Measurements from ENCODE around the gene CAMTA1. TPM values are rescaled to one million over a fixed set of nuclear protein-coding genes. Genes with fewer than 3 reads are reported as not detected.

The CAMTA1 gene
- total and polyA plus RNA-seq, 8 donors, result 42.8 to 213 (median 118) TPM

GRCh38 chr1:6882414-6882813 is 97.2 kb downstream of the CAMTA1 start:
- peaks cover 0 to 10% (median 6%) of the 10 kb centered on the region in 4 donors for H3K36me3 ChIP-seq
- no peaks in the 10 kb centered on the region for H3K9me3 ChIP-seq
- intact Hi-C loops (cut with DNase I; ENCODE audit: low total_unique reads), result no loop called here
- H3K4me3 ChIP-seq, result no peak overlapping the region
- H3K27ac ChIP-seq, result no peak overlapping the region
- H3K4me1 ChIP-seq, result peaks cover 0 to 5% (median 2%) of the 10 kb centered on the region in 4 donors
- TF ChIP-seq POLR2A (IDR thresholded peaks at IDR 0.05), result no peak
- no peak for TF ChIP-seq POLR2AphosphoS5 (IDR thresholded peaks at IDR 0.05)
- no peak for TF ChIP-seq CTCF (IDR thresholded peaks at IDR 0.05)
- TF ChIP-seq EP300 (IDR thresholded peaks at IDR 0.05), result no peak
- WGBS, 5 donors, result 89 to 100% (median 96%) methylated on average over 2 of the region's 2 CpGs
- no peak for DNase-seq
- H3K27me3 ChIP-seq, result no peaks in the 10 kb centered on the region

- Histone ChIP-seq H3K36me3 (peaks cover 0 to 10% (median 3%) of the 10 kb centered on the region in 4 donors), H3K4me1 (peaks cover 0 to 8% (median 4%) of the 10 kb centered on the region in 4 donors), H3K27ac (no peak overlapping the region), H3K4me3 (no peak overlapping the region), H3K27me3 (no peaks in the 10 kb centered on the region), H3K9me3 (no peaks in the 10 kb centered on the region)
- WGBS, 5 donors, result 68 to 84% (median 74%) methylated on average over 3 of the region's 3 CpGs
- DNase-seq, result peak in 1 of 2 donors; percentile 15
- intact Hi-C loops (cut with DNase I; ENCODE audit: low total_unique reads), result no loop called here
- TF ChIP-seq EP300 (IDR thresholded peaks at IDR 0.05) (no peak), POLR2A (IDR thresholded peaks at IDR 0.05) (no peak)
These were observed 99.4 kb downstream of the CAMTA1 start for GRCh38 chr1:6884652-6885153.

GRCh38 chr1:6885426-6885825 is 100.2 kb downstream of the CAMTA1 start:
- intact Hi-C loops (cut with DNase I; ENCODE audit: low total_unique reads), result no loop called here
- no peaks in the 10 kb centered on the region for H3K27me3 ChIP-seq
- DNase-seq, result no peak
- H3K4me1 ChIP-seq, result peaks cover 0 to 14% (median 7%) of the 10 kb centered on the region in 4 donors
- WGBS, 5 donors, result 90 to 98% (median 95%) methylated on average over 2 of the region's 2 CpGs
- H3K9me3 ChIP-seq, result no peaks in the 10 kb centered on the region
- no peak overlapping the region for H3K4me3 ChIP-seq
- peaks cover 0 to 10% (median 3%) of the 10 kb centered on the region in 4 donors for H3K36me3 ChIP-seq
- TF ChIP-seq POLR2A (IDR thresholded peaks at IDR 0.05) (no peak), EP300 (IDR thresholded peaks at IDR 0.05) (no peak), POLR2AphosphoS5 (IDR thresholded peaks at IDR 0.05) (no peak), CTCF (IDR thresholded peaks at IDR 0.05) (no peak)
- H3K27ac ChIP-seq, result no peak overlapping the region

GRCh38 chr1:6886523-6886922 is 101.3 kb downstream of the CAMTA1 start:
- Histone ChIP-seq H3K4me3 (no peak overlapping the region), H3K4me1 (peaks cover 0 to 14% (median 7%) of the 10 kb centered on the region in 4 donors), H3K36me3 (peaks cover 0 to 10% (median 3%) of the 10 kb centered on the region in 4 donors), H3K27ac (no peak overlapping the region), H3K27me3 (no peaks in the 10 kb centered on the region), H3K9me3 (no peaks in the 10 kb centered on the region)
- intact Hi-C loops (cut with DNase I; ENCODE audit: low total_unique reads), result no loop called here
- TF ChIP-seq POLR2AphosphoS5 (IDR thresholded peaks at IDR 0.05), result no peak
- TF ChIP-seq CTCF (IDR thresholded peaks at IDR 0.05), result no peak
- TF ChIP-seq POLR2A (IDR thresholded peaks at IDR 0.05), result no peak
- TF ChIP-seq EP300 (IDR thresholded peaks at IDR 0.05), result no peak
- 94 to 96% (median 94%) methylated on average over 2 of the region's 2 CpGs for WGBS, 5 donors
- no peak for DNase-seq

- 66 to 90% (median 73%) methylated on average over 3 of the region's 3 CpGs for WGBS, 5 donors
- no peak overlapping the region for H3K27ac ChIP-seq
- H3K4me3 ChIP-seq, result no peak overlapping the region
- peaks cover 0 to 10% (median 3%) of the 10 kb centered on the region in 4 donors for H3K36me3 ChIP-seq
- DNase-seq, result no peak
- no peak for TF ChIP-seq EP300 (IDR thresholded peaks at IDR 0.05)
- intact Hi-C loops (cut with DNase I; ENCODE audit: low total_unique reads), result no loop called here
- H3K27me3 ChIP-seq, result no peaks in the 10 kb centered on the region
- peaks cover 0 to 14% (median 7%) of the 10 kb centered on the region in 4 donors for H3K4me1 ChIP-seq
- H3K9me3 ChIP-seq, result no peaks in the 10 kb centered on the region
These were observed 103.0 kb downstream of the CAMTA1 start for GRCh38 chr1:6888268-6888667.

Measured in stomach (tissue), 9 donors.